ENCODE measurements around the gene VASP.

The VASP gene

GRCh38 chr19:45464852-45465441 lies 42.3 kb upstream of the VASP start:
- Histone ChIP-seq H3K4me1 (ENCODE audit: low read length) (no peaks in the 10 kb centered on the region), H3K4me2 (ENCODE audit: low read depth, low read length) (no peak overlapping the region), H3F3A (ENCODE audit: insufficient read depth, low read length) (peaks cover 14% of the 10 kb centered on the region; the same call in 1 of the 2 replicates), H3K79me2 (ENCODE audit: low read length) (no peaks in the 10 kb centered on the region), H2AFZ (ENCODE audit: low read length) (no peak overlapping the region), H3K27me3 (replicated peaks; ENCODE audit: insufficient read depth, low read length) (peaks cover 6% of the 10 kb centered on the region), H3K4me3 (ENCODE audit: low read length) (no peak overlapping the region), H3K9ac (ENCODE audit: low read length) (no peak overlapping the region), H3K27ac (ENCODE audit: low read length) (no peak overlapping the region), H4K20me1 (ENCODE audit: insufficient read depth, low read length) (no peaks in the 10 kb centered on the region), H3K9me3 (replicated peaks; ENCODE audit: insufficient read depth, low read length) (no peaks in the 10 kb centered on the region), H3K36me3 (replicated peaks; ENCODE audit: insufficient read depth, low read length) (no peaks in the 10 kb centered on the region), H3K9me2 (replicated peaks; ENCODE audit: insufficient read depth, low read length) (no peaks in the 10 kb centered on the region)
- no peak for TF ChIP-seq CTCF (IDR thresholded peaks at IDR 0.05; ENCODE audit: low read length)
- no peak for TF ChIP-seq EZH2 (optimal IDR thresholded peaks at IDR 0.05; ENCODE audit: low read depth, low read length)
- no peak for TF ChIP-seq EZH2phosphoT487 (IDR thresholded peaks at IDR 0.05; ENCODE audit: low read length)
- no peak for DNase-seq

- Histone ChIP-seq H3K79me2 (ENCODE audit: low read length) (no peaks in the 10 kb centered on the region), H3F3A (ENCODE audit: insufficient read depth, low read length) (peaks cover 14% of the 10 kb centered on the region; the same call in 1 of the 2 replicates), H3K27ac (ENCODE audit: low read length) (peak overlapping the region; percentile 82; the same call in 1 of the 2 replicates)
These were observed 40.2 kb upstream of the VASP start for GRCh38 chr19:45467115-45467455.

GRCh38 chr19:45467456-45468158 lies 39.7 kb upstream of the VASP start, which contains the start of gene FOSB:
Gene FOSB, plus strand, starts transcription at chr19:45467996. Its CDS starts 591 bp downstream, at chr19:45468587.
- Histone ChIP-seq H3K9ac (ENCODE audit: low read length) (peak within 1 kb of the TSS; percentile 90), H3K79me2 (ENCODE audit: low read length) (no peaks in the 10 kb centered on the region), H3K27me3 (replicated peaks; ENCODE audit: insufficient read depth, low read length) (peaks cover 6% of the 10 kb centered on the region), H3K4me3 (ENCODE audit: low read length) (peak within 1 kb of the TSS; percentile 83), H3K9me2 (replicated peaks; ENCODE audit: insufficient read depth, low read length) (no peaks in the 10 kb centered on the region), H3K4me2 (ENCODE audit: low read depth, low read length) (peak within 1 kb of the TSS; percentile 90), H3K9me3 (replicated peaks; ENCODE audit: insufficient read depth, low read length) (no peaks in the 10 kb centered on the region), H3K4me1 (ENCODE audit: low read length) (no peaks in the 10 kb centered on the region), H3K27ac (ENCODE audit: low read length) (peak within 1 kb of the TSS; percentile 82; the same call in 1 of the 2 replicates), H2AFZ (ENCODE audit: low read length) (peak within 1 kb of the TSS; percentile 77), H3F3A (ENCODE audit: insufficient read depth, low read length) (peaks cover 14% of the 10 kb centered on the region; the same call in 1 of the 2 replicates), H3K36me3 (replicated peaks; ENCODE audit: insufficient read depth, low read length) (no peaks in the 10 kb centered on the region), H4K20me1 (ENCODE audit: insufficient read depth, low read length) (no peaks in the 10 kb centered on the region)
- peak; percentile 96 for DNase-seq
- TF ChIP-seq EZH2 (optimal IDR thresholded peaks at IDR 0.05; ENCODE audit: low read depth, low read length) (no peak), CTCF (IDR thresholded peaks at IDR 0.05; ENCODE audit: low read length) (no peak), EZH2phosphoT487 (IDR thresholded peaks at IDR 0.05; ENCODE audit: low read length) (no peak)

More at GRCh38 chr19:45467115-45467455, 40.2 kb upstream of the VASP start:
- Histone ChIP-seq H3K9me2 (replicated peaks; ENCODE audit: insufficient read depth, low read length) (no peaks in the 10 kb centered on the region), H4K20me1 (ENCODE audit: insufficient read depth, low read length) (no peaks in the 10 kb centered on the region), H3K4me1 (ENCODE audit: low read length) (no peaks in the 10 kb centered on the region), H3K27me3 (replicated peaks; ENCODE audit: insufficient read depth, low read length) (peaks cover 6% of the 10 kb centered on the region), H3K4me2 (ENCODE audit: low read depth, low read length) (peak overlapping the region; percentile 90), H3K9ac (ENCODE audit: low read length) (peak overlapping the region; percentile 90), H3K4me3 (ENCODE audit: low read length) (peak overlapping the region; percentile 83), H2AFZ (ENCODE audit: low read length) (peak overlapping the region; percentile 77), H3K9me3 (replicated peaks; ENCODE audit: insufficient read depth, low read length) (no peaks in the 10 kb centered on the region), H3K36me3 (replicated peaks; ENCODE audit: insufficient read depth, low read length) (no peaks in the 10 kb centered on the region)
- TF ChIP-seq EZH2phosphoT487 (IDR thresholded peaks at IDR 0.05; ENCODE audit: low read length) (no peak), CTCF (IDR thresholded peaks at IDR 0.05; ENCODE audit: low read length) (no peak)
- DNase-seq, result no peak

All from MM.1S (cell line).